GM21447 (cell line): ENCODE results near the gene TTBK1.

Experiments used
- ATAC-seq: cut with Tn5 transposase; IDR thresholded peaks from one replicate; pipeline ENCODE4 v1.9.1; 2021; ENCODE audit not compliant: unreplicated experiment

The TTBK1 gene

GRCh38 chr6:43242908-43243663 is at the start of gene TTBK1:
TTBK1 (plus strand) TSS chr6:43243481; CDS start chr6:43246661, 3,180 bp downstream.
- ATAC-seq: no peak

- ATAC-seq: no peak
Observed at GRCh38 chr6:43193929-43194328, 49.4 kb upstream of the TTBK1 start.

- ATAC-seq: no peak
Observed at GRCh38 chr6:43196337-43196736, 46.9 kb upstream of the TTBK1 start.

- no peak for ATAC-seq
Observed at GRCh38 chr6:43199912-43200311, 43.4 kb upstream of the TTBK1 start.

GRCh38 chr6:43200541-43200940 is 42.7 kb upstream of the TTBK1 start:
- no peak for ATAC-seq

- no peak for ATAC-seq
Observed at GRCh38 chr6:43202451-43202850, 40.8 kb upstream of the TTBK1 start.

GRCh38 chr6:43203029-43203717 is 40.1 kb upstream of the TTBK1 start:
- no peak for ATAC-seq

- ATAC-seq: no peak
Observed at GRCh38 chr6:43203718-43204095, 39.6 kb upstream of the TTBK1 start.

- ATAC-seq: no peak
Observed at GRCh38 chr6:43204271-43205105, 38.8 kb upstream of the TTBK1 start.

GRCh38 chr6:43205849-43206248 is 37.4 kb upstream of the TTBK1 start:
- no peak for ATAC-seq

- ATAC-seq: no peak
Observed at GRCh38 chr6:43207286-43207685, 36.0 kb upstream of the TTBK1 start.

- ATAC-seq: no peak
Observed at GRCh38 chr6:43211955-43212354, 31.3 kb upstream of the TTBK1 start.

GRCh38 chr6:43213431-43213830 is 29.9 kb upstream of the TTBK1 start:
- ATAC-seq: no peak

GRCh38 chr6:43215066-43215465 is 28.2 kb upstream of the TTBK1 start:
- no peak for ATAC-seq

GRCh38 chr6:43216200-43216599 is 27.1 kb upstream of the TTBK1 start:
- no peak for ATAC-seq

GRCh38 chr6:43217351-43217750 is 25.9 kb upstream of the TTBK1 start:
- ATAC-seq: no peak

- ATAC-seq: no peak
Observed at GRCh38 chr6:43219119-43219518, 24.2 kb upstream of the TTBK1 start.

GRCh38 chr6:43219814-43220213 is 23.5 kb upstream of the TTBK1 start:
- no peak for ATAC-seq

- no peak for ATAC-seq
Observed at GRCh38 chr6:43220439-43220951, 22.8 kb upstream of the TTBK1 start.

GRCh38 chr6:43221046-43221972 is 22.0 kb upstream of the TTBK1 start:
- no peak for ATAC-seq
